Transverse colon (tissue), 4 donors: ENCODE measurements around the gene ZNHIT3.

Source experiments
- POLR2A ChIP-seq: fragments of 450-650 bp; IDR thresholded peaks from one replicate; pipeline ENCODE4 v1.6.1; 2016; ENCODE audit warnings: antibody characterized with exemption, mild to moderate bottlenecking, moderate library complexity
- POLR2AphosphoS5 ChIP-seq, 3 donors: sonication (generic); formaldehyde crosslinking; IDR thresholded peaks; one replicate each; pipeline ENCODE4 v1.6.1; 2016; ENCODE audit warnings: antibody characterized with exemption in 3 of 3
- TF ChIP-seq, protein P1 (sequence below), 5 experiments: fragments of 200-600 bp in 3 of 5; fragments of 450-650 bp in 2 of 5; sonication (generic) in 3 of 5; IDR thresholded peaks; 1 replicate in 2 of 5; 2 replicates in 3 of 5; pipeline ENCODE4 v1.5.1; 2016 to 2017; ENCODE audit warnings: antibody characterized with exemption in 5 of 5, inconsistent platforms in 3 of 5, mild to moderate bottlenecking in 2 of 5, moderate library complexity in 1 of 5

- no peak for TF ChIP-seq POLR2AphosphoS5 (IDR thresholded peaks at IDR 0.05)
- TF ChIP-seq, protein P1, sequence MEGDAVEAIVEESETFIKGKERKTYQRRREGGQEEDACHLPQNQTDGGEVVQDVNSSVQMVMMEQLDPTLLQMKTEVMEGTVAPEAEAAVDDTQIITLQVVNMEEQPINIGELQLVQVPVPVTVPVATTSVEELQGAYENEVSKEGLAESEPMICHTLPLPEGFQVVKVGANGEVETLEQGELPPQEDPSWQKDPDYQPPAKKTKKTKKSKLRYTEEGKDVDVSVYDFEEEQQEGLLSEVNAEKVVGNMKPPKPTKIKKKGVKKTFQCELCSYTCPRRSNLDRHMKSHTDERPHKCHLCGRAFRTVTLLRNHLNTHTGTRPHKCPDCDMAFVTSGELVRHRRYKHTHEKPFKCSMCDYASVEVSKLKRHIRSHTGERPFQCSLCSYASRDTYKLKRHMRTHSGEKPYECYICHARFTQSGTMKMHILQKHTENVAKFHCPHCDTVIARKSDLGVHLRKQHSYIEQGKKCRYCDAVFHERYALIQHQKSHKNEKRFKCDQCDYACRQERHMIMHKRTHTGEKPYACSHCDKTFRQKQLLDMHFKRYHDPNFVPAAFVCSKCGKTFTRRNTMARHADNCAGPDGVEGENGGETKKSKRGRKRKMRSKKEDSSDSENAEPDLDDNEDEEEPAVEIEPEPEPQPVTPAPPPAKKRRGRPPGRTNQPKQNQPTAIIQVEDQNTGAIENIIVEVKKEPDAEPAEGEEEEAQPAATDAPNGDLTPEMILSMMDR (IDR thresholded peaks at IDR 0.05): no peak
- no peak for TF ChIP-seq POLR2A
These were observed 19.9 kb downstream of the ZNHIT3 start for GRCh38 chr17:36506249-36506826.
